Endothelial cell of umbilical vein (primary cell): Measurements from ENCODE around the gene POLR1H. TPM values are rescaled to one million over a fixed set of nuclear protein-coding genes. Genes with fewer than 3 reads are reported as not detected.

Experiments
- BruUV-seq: library from RNA; stranded (reverse); fragments of 400-500 nt; replicated peaks from 2 replicates; lab custom pipeline; 2021; lab: Mats Ljungman, UMichigan
- CTCF ChIA-PET: fragments of 300-600, 350-600 bp; sonication (Branson Sonifier 250); formaldehyde crosslinking; loops from one replicate; lab custom pipeline; 2021; ENCODE audit warnings: antibody characterized with exemption, inconsistent platforms; lab: Charles Lee
- POLR2A ChIA-PET: fragments of 300-600, 350-600 bp; sonication (Branson Sonifier 250); formaldehyde crosslinking; loops from one replicate; lab custom pipeline; 2021; ENCODE audit warnings: antibody characterized with exemption, inconsistent platforms; lab: Charles Lee
- DNase-seq: peaks from one replicate; pipeline ENCODE4 v3.0.0-alpha.2; 2011; ENCODE audit warnings: low read depth, low spot score
- FAIRE-seq: peaks from 2 replicates; lab custom pipeline; 2011; peaks lifted over from hg19 to GRCh38; lab: Jason Lieb, UNC
- H2AFZ ChIP-seq: 2 replicates; pipeline ENCODE4 v1.6.0; 2012; ENCODE audit warnings: low read depth, low read length, control low read depth, inconsistent platforms
- H3K27ac ChIP-seq: 2 replicates; pipeline ENCODE4 v1.5.1; 2011; ENCODE audit warnings: low read depth, mild to moderate bottlenecking, control low read depth, low read length, moderate library complexity; ENCODE audit not compliant: insufficient read depth
- H3K27me3 ChIP-seq, 2 experiments: 2 replicates each; pipeline versions ENCODE4 v1.6.0 to v1.6.1; 2011; ENCODE audit warnings: low read length in 2 of 2, mixed read lengths in 1 of 2; ENCODE audit not compliant: control insufficient read depth in 2 of 2, insufficient read depth in 2 of 2
- H3K36me3 ChIP-seq, 2 experiments: 2 replicates in 1 of 2; 3 replicates in 1 of 2; pipeline ENCODE4 v1.5.1; 2011; ENCODE audit warnings: low read length in 2 of 2, mild to moderate bottlenecking in 1 of 2, moderate library complexity in 1 of 2; ENCODE audit not compliant: control insufficient read depth in 2 of 2, insufficient read depth in 2 of 2; ENCODE audit errors: extremely low read depth in 1 of 2
- H3K4me1 ChIP-seq: 3 replicates; pipeline ENCODE4 v1.5.1; 2011; ENCODE audit warnings: mild to moderate bottlenecking, low read length; ENCODE audit not compliant: control insufficient read depth, insufficient read depth; ENCODE audit errors: extremely low read depth
- H3K4me2 ChIP-seq: 2 replicates; pipeline ENCODE4 v1.6.1; 2011; ENCODE audit warnings: low read length, control low read depth, mixed read lengths; ENCODE audit not compliant: insufficient read depth
- H3K4me3 ChIP-seq, 3 experiments: fragments of 200-600 bp in 1 of 3; sonication (generic), shearing (Covaris generic) in 1 of 3; replicated peaks in 1 of 3; 2 replicates each; pipeline ENCODE4 v1.5.1; 2011 to 2016; ENCODE audit warnings: control low read depth in 3 of 3, low read length in 3 of 3, mild to moderate bottlenecking in 2 of 3, inconsistent platforms in 1 of 3, low read depth in 1 of 3, moderate library complexity in 1 of 3; ENCODE audit not compliant: insufficient read depth in 1 of 3
- H3K79me2 ChIP-seq: 2 replicates; pipeline ENCODE4 v1.6.0; 2012; ENCODE audit warnings: low read length, inconsistent platforms; ENCODE audit not compliant: control insufficient read depth, insufficient read depth
- H3K9ac ChIP-seq: replicated peaks from 2 replicates; pipeline ENCODE3; 2011; ENCODE audit warnings: low read length, control low read depth; ENCODE audit not compliant: insufficient read depth; ENCODE audit errors: extremely low read depth
- H3K9me1 ChIP-seq: replicated peaks from 3 replicates; pipeline ENCODE4 v1.6.0; 2011; ENCODE audit warnings: mild to moderate bottlenecking, low read length; ENCODE audit not compliant: control insufficient read depth, insufficient read depth; ENCODE audit errors: extremely low read depth
- H3K9me3 ChIP-seq: replicated peaks from 2 replicates; pipeline ENCODE4 v1.5.1; 2012; ENCODE audit warnings: low read length, inconsistent platforms; ENCODE audit not compliant: control insufficient read depth, insufficient read depth
- H4K20me1 ChIP-seq: replicated peaks from 2 replicates; pipeline ENCODE3; 2011; ENCODE audit warnings: mild to moderate bottlenecking, low read length; ENCODE audit not compliant: control insufficient read depth, insufficient read depth; ENCODE audit errors: extremely low read depth
- EZH2 ChIP-seq: IDR thresholded peaks from 2 replicates; pipeline ENCODE4 v1.6.1; 2012; ENCODE audit warnings: borderline replicate concordance, low read depth, mild to moderate bottlenecking, moderate library complexity, low read length, inconsistent platforms; ENCODE audit not compliant: severe bottlenecking
- FOS ChIP-seq: IDR thresholded peaks from 2 replicates; pipeline ENCODE4 v1.6.1; 2011; ENCODE audit warnings: mild to moderate bottlenecking, low read length, moderate library complexity, borderline replicate concordance; ENCODE audit not compliant: insufficient read depth
- GATA2 ChIP-seq: IDR thresholded peaks from 2 replicates; pipeline ENCODE4 v1.7.0; 2011; ENCODE audit warnings: low read depth, mild to moderate bottlenecking, moderate library complexity, mixed read lengths, low read length; ENCODE audit not compliant: insufficient read length, insufficient read depth
- JUN ChIP-seq: IDR thresholded peaks from 2 replicates; pipeline ENCODE4 v1.6.1; 2011; ENCODE audit warnings: borderline replicate concordance, low read depth; ENCODE audit not compliant: insufficient read length, insufficient read depth
- MYC ChIP-seq: IDR thresholded peaks from one replicate; pipeline ENCODE4 v1.6.1; 2011; ENCODE audit warnings: mild to moderate bottlenecking, low read depth, low read length
- POLR2A ChIP-seq: IDR thresholded peaks from 2 replicates; pipeline ENCODE4 v1.6.1; 2012; ENCODE audit warnings: low read depth, mild to moderate bottlenecking, control low read depth, low read length
- POLR2AphosphoS5 ChIP-seq: IDR thresholded peaks from 2 replicates; pipeline ENCODE4 v1.6.1; 2012; ENCODE audit warnings: low read depth, mild to moderate bottlenecking, control low read depth, low read length, moderate library complexity; ENCODE audit not compliant: insufficient read depth
- dilution Hi-C: fragments of 300-500 bp; cut with MboI; formaldehyde crosslinking; loops from one replicate; pipeline ENCODE4 v1.15.0; 2019; ENCODE audit warnings: low sequenced_read_pairs; ENCODE audit not compliant: extremely low pct_ligation_motif_present
- intact Hi-C: fragments of 100-400 bp; cut with micrococcal nuclease; formaldehyde crosslinking; loops from one replicate; pipeline ENCODE4 v1.10.0; 2022
- polyA plus RNA-seq, 4 experiments: library from polyadenylated mRNA; depleted of rRNA in 3 of 4; stranded (reverse) in 3 of 4; unstranded in 1 of 4; fragments of >200 nt; gene quantifications; 2 replicates each; pipeline versions ENCODE4 v1.2.1 to v1.2.3, GENCODE V29; 2011 to 2012; ENCODE audit warnings: missing spikeins in 1 of 4
- total RNA-seq: library from RNA; stranded (reverse); gene quantifications from 2 replicates; pipeline ENCODE4 v1.2.3, GENCODE V29; 2021
- TF ChIP-seq, protein P1 (sequence below): IDR thresholded peaks from 2 replicates; pipeline ENCODE4 v1.6.1; 2011; ENCODE audit not compliant: insufficient read depth, insufficient read length
- TF ChIP-seq, protein P2 (sequence below), 2 donors: IDR thresholded peaks; 1 replicate in 1 of 2; 2 replicates in 1 of 2; pipeline ENCODE4 v1.5.1; 2011; ENCODE audit warnings: low read length in 2 of 2, mild to moderate bottlenecking in 2 of 2, moderate library complexity in 2 of 2, control low read depth in 1 of 2, inconsistent platforms in 1 of 2, low read depth in 1 of 2; ENCODE audit not compliant: insufficient read depth in 1 of 2; ENCODE audit errors: extremely low read depth in 1 of 2

The POLR1H gene
- total and polyA plus RNA-seq, 2 donors (not counting 3 experiments of a cell fraction or from before 2014, with no cell fraction given), result 32.5 to 65.3 TPM

DNA sequence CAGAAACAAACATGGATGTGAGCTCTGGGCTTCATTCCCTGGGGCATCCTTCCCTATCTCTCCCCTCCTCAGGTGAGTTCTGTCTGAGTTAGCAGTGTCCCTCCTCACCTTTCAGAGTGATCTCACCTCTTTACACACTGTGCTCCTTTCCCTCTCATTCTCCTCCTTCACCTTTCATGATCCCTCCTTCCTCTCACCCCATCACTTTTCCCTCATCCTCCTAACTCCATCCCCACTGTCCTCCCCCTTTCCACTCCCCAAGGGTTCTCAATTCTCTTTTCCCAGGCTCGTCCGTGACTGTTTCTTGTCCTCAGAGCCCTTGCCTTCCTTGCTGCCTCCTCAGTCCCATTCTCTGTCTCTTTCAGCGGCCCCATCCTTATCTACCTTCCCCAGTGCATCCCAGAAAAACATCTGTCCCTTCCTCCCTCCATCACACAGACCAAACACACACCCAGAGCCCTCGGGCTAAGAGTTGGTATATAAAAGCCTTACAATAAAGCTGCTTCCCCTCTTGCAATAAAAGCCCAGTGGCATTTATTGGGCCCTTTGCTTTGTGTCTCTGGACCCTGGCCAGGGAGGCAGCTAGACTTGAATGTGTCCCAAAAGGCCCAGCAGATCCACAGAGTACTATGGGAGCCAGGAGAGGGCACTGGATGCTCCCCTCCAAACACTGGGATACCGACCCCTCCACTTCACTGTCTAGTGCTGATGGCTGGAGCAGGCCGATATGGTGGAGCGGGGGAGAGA is 12.6 kb downstream of the POLR1H start:
- H3K9ac ChIP-seq, result no peak overlapping the region
- no peak overlapping the region for H2AFZ ChIP-seq
- H3K4me1 ChIP-seq, result peaks cover 3% of the 10 kb centered on the region
- ChIA-PET CTCF (interaction anchor here (0.9 to 1.3 kb wide), 2 partner anchors 28 to 57 kb away, joined by 4 to 5 read pairs; no protein-coding TSS in a partner anchor), POLR2A (no interaction called here)
- H3K9me1 ChIP-seq, result no peaks in the 10 kb centered on the region
- H4K20me1 ChIP-seq, result no peaks in the 10 kb centered on the region
- H3K4me2 ChIP-seq, result no peak overlapping the region
- FAIRE-seq, result no peak
- H3K79me2 ChIP-seq, result no peaks in the 10 kb centered on the region
- intact Hi-C loops, result no loop called here
- H3K27ac ChIP-seq, result no peak overlapping the region
- BruUV-seq, result no TSS peak
- peaks cover 75 to 85% of the 10 kb centered on the region in 2 experiments for H3K27me3 ChIP-seq
- no peaks in the 10 kb centered on the region for H3K9me3 ChIP-seq
- TF ChIP-seq MYC, result no peak
- TF ChIP-seq FOS, result no peak
- no peak for TF ChIP-seq EZH2
- TF ChIP-seq POLR2AphosphoS5, result no peak
- TF ChIP-seq, protein P1, sequence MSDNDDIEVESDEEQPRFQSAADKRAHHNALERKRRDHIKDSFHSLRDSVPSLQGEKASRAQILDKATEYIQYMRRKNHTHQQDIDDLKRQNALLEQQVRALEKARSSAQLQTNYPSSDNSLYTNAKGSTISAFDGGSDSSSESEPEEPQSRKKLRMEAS, result no peak
- no peak for TF ChIP-seq POLR2A
- no peak for TF ChIP-seq JUN
- TF ChIP-seq GATA2, result no peak
- TF ChIP-seq, protein P2, sequence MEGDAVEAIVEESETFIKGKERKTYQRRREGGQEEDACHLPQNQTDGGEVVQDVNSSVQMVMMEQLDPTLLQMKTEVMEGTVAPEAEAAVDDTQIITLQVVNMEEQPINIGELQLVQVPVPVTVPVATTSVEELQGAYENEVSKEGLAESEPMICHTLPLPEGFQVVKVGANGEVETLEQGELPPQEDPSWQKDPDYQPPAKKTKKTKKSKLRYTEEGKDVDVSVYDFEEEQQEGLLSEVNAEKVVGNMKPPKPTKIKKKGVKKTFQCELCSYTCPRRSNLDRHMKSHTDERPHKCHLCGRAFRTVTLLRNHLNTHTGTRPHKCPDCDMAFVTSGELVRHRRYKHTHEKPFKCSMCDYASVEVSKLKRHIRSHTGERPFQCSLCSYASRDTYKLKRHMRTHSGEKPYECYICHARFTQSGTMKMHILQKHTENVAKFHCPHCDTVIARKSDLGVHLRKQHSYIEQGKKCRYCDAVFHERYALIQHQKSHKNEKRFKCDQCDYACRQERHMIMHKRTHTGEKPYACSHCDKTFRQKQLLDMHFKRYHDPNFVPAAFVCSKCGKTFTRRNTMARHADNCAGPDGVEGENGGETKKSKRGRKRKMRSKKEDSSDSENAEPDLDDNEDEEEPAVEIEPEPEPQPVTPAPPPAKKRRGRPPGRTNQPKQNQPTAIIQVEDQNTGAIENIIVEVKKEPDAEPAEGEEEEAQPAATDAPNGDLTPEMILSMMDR (IDR thresholded peaks at IDR 0.05; ENCODE audit: extremely low read depth in 1 of 2, insufficient read depth in 1 of 2, low read depth in 1 of 2, low read length in 2 of 2), result no peak
- dilution Hi-C loops, result no loop called here
- no peak overlapping the region for H3K4me3 ChIP-seq
- DNase-seq, result no peak
- H3K36me3 ChIP-seq, result no peaks in the 10 kb centered on the region
